Activated CD8-positive, alpha-beta memory T cell treated with anti-CD3 and anti-CD28 coated beads for 1 hour (primary cell): ENCODE data around the gene ACY1.

ENCODE experiments used
- DNase-seq, 2 donors: peaks; one replicate each; pipeline ENCODE4 v3.0.0-alpha.2; 2020; ENCODE audit warnings: low read depth in 1 of 2; ENCODE audit errors: extremely low read depth in 1 of 2

ACY1 gene

DNA sequence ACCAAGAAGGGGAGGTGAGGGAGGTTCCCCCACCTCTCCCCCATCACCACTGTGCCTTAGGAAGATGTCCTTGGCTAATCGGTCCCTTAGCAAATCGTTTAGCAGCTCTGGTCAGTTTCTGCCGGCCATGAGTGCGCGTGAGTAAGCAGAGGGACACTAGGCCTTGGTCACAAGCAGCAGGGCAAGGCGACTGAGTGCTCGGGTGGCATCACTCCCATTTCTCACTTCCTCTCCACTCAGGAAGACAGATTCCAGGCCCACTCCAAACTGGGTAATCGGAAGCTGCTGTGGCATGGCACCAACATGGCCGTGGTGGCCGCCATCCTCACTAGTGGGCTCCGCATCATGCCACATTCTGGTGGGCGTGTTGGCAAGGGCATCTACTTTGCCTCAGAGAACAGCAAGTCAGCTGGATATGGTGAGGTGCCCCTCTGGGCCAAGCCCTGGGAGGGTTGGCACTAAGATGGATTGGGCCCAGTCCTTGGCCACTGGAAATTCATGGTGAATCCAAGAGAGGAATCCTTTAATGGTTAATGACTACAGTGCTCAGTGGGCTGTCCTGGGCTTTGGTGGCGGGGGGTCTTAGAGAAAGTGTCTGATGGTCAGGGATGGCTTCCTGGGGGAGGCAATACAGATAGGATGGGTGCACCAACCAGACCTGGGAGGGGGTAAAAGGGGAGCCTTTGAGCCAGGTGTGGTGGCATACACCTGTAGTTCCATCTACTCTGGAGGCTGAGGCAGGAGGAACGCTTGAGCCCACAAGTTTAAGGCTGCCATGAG, 37.2 kb upstream of the ACY1 start:
- DNase-seq: no peak

DNA sequence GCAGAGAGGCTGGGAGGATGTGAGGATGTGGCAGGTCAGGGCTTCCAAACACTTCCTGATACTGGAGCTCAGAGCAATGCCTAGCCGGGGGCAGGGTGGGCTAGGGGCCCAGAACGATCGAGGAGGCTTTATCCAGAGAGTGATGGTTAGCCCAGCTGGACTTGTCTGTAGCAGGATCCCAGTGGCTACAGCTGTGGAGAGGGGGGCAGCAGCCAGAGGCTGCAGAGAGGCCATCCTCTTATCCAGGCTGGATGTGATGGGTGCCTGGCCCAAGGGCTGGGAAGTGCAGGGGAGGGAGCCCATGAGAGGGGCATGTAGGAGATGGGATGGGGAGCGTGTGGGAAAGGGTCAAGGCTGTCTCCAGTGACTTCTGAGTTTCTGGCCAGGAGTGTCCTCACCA, 36.5 kb upstream of the ACY1 start:
- no peak for DNase-seq

DNA sequence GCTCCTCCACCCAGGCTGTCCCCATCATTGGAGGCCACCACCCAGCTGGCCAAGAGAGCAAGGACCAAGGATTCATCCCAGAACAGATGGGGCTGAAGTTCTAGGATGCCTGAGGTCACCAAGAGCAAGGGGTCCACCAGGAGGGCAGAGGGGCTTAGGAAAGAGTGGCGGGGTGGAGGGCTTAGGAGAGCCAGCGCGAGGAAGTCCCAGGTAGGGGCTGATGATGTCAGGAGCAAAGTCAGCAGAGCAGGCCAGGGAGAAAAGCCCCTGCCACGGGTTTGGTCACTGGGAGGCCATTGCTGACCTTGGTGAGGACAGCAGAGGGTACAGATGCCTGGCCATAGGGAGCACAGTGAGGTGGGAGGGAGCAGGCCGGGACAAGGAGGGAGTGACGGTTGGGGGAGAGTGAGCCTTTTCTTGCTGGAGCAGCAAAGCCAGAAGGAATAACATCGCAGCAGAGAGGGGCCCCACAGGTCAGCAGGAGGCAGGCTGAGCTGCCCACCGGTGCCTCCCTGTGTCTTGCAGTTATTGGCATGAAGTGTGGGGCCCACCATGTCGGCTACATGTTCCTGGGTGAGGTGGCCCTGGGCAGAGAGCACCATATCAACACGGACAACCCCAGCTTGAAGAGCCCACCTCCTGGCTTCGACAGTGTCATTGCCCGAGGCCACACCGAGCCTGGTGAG, 36.0 kb upstream of the ACY1 start:
- DNase-seq: no peak

DNA sequence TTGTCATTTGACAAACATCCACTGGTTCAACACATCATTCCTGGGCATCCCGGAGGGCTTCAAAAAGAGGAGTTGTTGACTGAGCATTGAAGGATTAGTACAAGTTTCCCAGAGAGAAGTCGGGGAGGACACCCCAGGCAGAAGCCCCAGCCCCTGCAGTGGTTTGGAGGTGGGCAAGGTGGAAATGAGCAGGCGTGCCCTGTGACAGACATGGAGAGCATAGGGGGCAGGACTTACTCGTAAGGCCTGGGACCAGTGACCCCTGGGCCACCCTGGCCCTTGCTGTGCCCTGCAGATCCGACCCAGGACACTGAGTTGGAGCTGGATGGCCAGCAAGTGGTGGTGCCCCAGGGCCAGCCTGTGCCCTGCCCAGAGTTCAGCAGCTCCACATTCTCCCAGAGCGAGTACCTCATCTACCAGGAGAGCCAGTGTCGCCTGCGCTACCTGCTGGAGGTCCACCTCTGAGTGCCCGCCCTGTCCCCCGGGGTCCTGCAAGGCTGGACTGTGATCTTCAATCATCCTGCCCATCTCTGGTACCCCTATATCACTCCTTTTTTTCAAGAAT, 35.2 kb upstream of the ACY1 start:
- DNase-seq: no peak

DNA sequence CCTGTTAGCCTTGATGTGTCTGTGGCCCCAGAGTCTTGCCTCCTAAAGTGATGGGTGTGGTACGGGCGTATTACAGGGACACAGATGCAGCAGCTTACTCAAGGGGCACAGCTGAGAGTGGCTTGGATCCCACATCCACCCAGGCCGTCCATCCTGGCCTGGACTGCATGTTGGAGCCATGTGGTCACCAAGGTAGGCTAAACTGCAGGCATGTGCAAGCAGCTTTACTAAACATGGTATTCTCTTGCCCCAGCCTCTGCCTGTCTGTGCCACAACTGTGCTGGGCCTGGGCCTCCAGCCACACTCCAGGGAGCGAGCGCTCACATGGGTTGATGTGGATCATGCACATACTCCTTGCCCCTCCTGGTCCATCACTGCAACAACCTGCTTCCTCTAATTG, 34.2 kb upstream of the ACY1 start:
- no peak for DNase-seq

DNA sequence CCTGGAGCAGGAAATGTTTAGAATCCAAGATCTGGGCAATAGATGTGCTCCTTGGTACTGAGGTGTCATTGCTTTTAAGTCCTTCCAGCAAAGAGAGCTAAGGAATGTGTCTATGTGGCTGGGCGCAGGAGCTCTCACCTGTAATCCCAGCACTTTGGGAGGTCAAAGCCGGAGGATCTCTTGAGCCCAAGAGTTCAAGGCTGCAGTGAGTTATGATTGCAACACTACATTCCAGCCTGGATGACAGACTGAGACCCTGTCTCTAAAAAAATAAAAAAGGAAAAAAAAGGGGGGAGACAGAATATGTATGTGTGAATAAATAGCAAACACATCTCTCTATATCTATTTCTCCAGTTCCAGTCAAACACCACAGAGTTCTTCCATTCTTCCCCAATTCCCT, 32.4 kb upstream of the ACY1 start:
- no peak for DNase-seq

DNA sequence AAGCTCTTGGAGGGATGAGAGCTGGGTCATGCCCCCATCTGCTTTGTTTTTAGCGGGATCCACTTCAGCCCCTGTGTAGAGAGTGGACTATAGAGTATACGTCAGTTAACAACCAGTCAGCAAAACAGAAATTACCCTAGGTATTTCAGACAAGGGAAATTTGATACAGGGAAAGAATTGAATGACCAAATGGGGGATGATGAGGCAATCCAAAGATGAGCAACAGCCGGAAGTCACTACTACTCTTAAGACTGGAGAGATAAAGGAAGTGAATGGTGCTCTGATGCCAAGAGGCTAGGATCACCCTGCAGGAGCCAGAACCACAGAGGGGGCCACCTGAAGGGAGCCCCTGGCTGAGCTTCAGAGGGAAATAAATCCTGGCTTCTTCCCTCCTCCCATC, 29.9 kb upstream of the ACY1 start:
- DNase-seq: no peak

DNA sequence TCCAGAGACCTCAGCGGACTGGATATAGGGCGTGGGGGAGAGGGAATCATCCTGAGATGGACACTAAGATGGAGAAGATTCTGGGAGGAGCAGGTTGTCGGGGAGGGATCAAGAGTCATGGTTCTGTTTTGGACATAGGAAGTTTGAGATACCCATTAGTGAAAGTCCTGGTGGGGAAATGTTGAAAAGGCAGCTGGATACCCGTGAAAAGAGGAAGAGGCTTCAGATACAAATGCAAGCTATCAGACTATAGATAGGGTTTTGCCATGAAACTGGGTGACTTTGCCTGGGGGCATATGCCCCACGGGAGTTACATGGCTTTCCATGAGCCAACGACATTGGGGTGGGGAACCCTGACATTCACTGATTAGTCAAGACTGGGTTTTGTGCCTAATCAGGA, 29.2 kb upstream of the ACY1 start:
- DNase-seq: no peak

DNA sequence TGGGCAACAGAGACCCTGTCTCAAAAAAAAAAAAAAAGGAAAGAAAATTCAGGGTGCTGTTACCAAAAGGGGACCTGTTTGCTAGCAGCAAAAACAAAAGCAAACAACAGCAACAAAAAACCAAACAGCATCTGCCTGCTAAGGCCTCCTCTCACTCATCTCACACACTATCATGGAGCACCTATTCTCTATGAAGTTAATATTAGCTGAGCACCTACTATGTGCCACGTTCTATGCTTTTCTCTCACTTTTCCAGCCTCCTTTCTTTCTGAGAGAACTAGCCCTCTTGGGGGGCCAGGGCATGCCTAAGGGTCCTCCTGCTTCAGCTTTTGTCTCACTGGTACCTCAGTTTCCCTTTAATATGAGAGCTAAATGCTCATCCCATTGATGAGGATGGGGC, 28.6 kb upstream of the ACY1 start:
- no peak for DNase-seq

DNA sequence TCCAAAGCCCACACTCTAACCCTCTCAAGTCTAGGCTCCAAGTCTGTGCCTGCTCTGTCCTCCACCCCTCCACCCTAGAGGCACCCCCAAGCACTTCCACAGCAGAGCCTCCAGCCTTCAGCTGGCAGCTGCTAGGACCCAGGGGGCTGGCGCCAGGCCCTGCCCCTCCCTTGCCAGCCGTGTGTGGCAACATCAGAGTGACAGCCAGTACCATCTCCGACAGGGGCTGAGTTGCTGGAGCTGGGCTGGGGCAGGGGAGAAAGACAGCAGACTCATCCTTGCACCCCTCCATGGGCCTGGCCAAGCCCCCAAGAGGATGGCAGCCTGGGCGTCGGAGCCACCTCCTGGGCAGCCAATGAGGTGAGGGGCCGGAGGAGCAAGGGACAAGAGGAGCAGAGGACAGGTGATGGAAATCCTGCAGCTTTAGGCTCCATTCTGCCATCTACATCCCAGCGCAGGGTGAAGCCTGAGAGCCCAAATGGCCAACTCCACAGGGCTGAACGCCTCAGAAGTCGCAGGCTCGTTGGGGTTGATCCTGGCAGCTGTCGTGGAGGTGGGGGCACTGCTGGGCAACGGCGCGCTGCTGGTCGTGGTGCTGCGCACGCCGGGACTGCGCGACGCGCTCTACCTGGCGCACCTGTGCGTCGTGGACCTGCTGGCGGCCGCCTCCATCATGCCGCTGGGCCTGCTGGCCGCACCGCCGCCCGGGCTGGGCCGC, 28.0 kb upstream of the ACY1 start, which contains the start of gene GPR62:
TSS of gene GPR62 (plus strand) at position 207 of the 718 bp plus-strand sequence. CDS start at position 479, 272 bp downstream.
- no peak for DNase-seq

DNA sequence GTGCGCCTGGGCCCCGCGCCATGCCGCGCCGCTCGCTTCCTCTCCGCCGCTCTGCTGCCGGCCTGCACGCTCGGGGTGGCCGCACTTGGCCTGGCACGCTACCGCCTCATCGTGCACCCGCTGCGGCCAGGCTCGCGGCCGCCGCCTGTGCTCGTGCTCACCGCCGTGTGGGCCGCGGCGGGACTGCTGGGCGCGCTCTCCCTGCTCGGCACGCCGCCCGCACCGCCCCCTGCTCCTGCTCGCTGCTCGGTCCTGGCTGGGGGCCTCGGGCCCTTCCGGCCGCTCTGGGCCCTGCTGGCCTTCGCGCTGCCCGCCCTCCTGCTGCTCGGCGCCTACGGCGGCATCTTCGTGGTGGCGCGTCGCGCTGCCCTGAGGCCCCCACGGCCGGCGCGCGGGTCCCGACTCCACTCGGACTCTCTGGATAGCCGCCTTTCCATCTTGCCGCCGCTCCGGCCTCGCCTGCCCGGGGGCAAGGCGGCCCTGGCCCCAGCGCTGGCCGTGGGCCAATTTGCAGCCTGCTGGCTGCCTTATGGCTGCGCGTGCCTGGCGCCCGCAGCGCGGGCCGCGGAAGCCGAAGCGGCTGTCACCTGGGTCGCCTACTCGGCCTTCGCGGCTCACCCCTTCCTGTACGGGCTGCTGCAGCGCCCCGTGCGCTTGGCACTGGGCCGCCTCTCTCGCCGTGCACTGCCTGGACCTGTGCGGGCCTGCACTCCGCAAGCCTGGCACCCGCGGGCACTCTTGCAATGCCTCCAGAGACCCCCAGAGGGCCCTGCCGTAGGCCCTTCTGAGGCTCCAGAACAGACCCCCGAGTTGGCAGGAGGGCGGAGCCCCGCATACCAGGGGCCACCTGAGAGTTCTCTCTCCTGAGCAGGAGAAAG, 27.2 kb upstream of the ACY1 start:
- DNase-seq: peak in 1 of 2 donors; percentile 10

DNA sequence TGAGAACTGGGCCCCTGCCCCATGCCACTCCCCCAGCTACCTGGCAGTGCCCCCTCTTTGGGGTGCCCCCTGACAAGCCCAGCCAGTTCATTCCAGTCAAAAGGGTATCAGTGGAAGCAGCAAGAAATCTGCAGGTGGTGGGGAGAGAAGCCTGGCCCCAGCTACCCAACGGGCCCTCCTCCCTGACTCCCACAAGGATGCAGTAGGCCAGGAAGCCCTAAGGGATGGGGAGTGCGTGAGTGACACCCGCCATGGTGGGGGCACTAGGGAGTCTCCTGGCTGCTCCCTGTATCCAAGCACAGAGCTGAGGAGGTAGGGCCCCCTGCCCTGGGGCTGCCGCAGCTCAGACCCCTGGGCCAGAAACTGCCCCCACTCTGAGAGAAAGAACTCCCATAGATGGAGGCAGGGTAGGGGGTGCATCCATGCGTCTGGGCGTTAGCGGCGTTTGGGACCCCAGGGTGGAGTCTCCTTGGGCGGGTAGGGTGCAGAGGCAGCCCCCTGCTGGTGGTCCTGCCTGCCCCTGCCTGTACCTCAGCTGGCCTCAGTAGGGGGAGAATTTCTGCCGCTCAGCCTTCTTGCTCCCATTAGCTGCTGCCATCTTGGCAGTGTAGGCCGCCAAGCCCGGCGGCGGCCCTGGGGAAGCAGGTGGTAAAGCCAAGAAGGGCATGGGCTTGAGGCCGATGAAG, 25.7 kb upstream of the ACY1 start:
- DNase-seq: no peak

DNA sequence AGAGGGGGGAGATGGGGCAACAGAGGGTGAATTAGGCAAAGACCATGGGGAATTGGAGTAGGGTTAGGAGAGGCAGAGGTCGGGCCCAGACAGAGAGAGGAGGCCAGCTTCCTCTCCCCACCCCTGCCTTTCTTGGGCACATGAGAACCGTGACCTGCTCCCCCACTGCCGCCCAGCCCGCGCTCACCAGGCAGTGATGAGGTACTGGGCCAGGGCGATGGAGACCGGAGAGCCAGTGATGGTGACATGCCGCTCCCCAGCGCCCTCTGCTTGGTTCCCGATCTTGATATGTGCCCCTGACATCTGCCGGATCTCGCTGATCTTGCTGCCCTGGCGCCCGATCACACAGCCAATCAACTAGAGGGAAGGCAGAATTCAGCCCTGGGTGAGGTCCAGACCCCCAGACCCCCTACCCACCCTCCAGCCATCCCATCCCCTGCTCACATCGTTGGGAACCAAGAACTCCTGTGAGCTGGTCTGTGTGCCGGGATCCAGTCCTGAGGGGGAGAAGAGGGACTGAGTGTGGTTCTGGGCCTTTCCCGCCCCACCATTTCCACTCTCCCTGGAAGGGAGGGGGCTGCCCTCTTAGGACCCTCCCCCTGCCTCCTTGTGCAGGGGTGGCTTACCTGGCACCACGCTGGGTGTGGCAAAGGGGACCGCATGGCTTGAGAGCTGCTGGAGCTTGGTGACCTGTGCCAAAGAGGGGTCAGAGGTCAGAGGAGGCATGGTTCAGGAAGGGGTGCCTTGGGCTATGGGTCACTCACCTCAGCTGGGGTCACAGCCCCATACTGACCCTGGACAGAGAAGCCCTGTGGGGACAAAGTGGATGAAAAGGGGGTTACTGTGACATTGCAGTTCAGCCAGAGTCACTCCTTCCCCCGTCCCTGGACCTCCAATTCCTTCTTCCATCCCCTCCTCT, 24.5 kb upstream of the ACY1 start:
- DNase-seq: no peak

DNA sequence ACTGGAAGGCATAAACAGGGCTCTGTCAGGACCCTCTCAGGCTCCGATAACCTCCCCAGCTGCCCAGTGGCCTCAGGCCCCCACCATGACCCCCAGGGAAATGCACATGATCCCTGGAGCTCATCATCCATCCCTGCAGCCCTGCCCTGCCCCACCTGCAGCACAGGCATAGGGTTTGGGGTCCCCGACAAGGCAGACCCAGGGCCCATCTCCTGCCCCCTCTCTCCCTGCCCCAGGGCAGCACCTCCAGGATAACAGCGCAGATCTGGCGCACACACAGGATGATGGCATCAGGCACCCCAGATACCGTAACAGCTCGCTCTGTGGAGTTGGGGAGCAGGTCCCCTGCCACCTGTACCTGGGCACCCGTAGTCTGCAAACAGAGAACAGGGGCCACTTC, 23.7 kb upstream of the ACY1 start:
- no peak for DNase-seq

DNA sequence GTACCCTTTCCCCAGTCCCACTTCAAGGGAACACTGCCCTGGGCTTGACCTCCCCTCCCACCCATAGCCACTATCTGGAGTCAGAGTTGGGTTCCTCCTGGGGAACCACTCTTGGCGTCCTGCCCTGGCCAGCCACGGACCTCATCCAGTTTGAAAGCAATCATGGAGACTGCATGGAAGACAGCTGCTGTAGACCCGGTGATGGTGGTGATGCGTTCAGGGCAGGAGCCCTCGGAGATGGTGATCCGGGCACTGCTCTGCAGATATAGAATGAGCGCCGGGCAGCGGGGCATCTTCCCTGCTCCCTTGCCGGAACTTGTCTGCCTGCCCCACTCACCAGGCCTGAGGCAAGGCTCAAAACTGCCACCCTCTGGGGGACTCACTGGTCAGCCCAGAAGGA, 22.9 kb upstream of the ACY1 start:
- DNase-seq: no peak

DNA sequence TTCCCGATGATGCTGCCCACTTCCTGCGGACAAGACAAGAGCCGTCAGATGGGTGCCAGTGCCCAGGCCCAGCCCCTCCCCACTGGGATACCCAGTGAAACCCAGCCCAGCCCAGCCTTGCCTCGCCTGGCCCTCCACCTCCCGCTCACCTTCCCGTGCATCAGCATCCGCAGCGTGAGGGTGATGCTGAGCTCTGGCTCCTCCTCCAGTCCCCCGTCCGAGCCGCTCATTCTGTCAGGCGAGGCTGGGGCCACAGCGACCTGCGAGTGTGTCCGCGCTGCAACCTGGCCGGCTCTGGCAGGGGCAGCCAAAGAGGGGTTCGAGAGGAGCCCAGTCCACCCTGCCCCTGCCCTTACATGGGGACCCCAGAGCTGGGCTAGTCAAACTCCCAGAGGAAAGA, 22.3 kb upstream of the ACY1 start:
- DNase-seq: no peak

DNA sequence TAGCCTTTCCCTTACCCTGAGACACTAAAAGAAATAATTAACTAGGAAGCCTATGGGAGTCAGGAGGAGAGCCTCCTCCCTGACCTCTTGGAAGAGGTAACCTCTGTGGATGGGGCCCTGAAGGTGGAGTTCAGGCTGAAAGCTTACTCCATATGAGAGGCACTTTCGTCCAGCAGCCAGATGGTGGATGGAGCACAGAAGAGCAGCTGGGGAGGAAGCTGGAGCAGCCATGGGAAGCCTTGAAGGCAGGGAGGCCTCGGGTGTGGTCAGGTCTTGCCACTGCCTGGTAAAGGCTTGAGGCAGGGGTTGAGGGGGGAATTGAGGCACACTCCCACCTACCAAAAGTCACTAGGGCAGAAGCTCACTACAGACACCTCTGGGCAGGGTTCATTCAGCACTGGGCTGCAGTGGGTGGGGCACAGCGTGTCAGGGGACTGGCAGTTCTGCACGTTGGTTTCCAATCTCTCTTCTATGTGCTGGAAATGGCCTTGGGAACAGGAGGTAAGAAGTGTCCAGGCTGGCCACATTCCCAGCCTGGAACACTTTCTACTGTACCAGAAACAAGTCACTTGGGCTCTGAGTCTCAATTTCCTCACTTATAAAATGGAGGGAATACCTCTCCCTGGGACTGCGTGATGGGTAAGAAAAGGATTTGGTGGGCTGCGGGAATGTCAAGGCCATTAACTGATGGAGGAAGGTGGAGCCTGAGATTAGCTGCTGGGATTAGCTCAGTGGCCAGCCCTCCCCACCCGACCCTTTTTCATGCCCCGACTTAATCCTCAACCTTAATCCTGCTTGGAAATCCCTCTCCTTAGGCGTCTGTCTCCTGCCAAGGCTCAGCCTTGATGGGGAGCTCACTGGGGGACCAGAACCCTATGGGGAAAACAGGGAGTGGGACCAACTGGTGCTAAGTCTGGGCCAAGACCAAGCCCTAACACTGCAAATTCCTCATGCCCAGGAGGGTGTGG, 21.4 kb upstream of the ACY1 start:
- no peak for DNase-seq
